ENCODE measurements around the gene FAM43A.
A peak's percentile ranks its signal among the peaks of the same experiment; 100 is the strongest.

FAM43A gene, protein sequence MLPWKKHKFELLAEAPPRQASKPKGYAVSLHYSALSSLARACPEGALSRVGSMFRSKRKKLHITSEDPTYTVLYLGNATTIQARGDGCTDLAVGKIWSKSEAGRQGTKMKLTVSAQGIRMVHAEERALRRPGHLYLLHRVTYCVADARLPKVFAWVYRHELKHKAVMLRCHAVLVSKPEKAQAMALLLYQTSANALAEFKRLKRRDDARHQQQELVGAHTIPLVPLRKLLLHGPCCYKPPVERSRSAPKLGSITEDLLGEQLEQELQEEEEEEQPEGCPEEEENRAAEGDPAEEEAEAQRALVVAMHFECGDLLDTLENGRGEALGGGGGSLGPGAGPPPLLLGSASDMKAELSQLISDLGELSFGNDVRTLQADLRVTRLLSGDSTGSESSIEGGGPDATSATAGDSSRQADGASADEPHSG

DNA sequence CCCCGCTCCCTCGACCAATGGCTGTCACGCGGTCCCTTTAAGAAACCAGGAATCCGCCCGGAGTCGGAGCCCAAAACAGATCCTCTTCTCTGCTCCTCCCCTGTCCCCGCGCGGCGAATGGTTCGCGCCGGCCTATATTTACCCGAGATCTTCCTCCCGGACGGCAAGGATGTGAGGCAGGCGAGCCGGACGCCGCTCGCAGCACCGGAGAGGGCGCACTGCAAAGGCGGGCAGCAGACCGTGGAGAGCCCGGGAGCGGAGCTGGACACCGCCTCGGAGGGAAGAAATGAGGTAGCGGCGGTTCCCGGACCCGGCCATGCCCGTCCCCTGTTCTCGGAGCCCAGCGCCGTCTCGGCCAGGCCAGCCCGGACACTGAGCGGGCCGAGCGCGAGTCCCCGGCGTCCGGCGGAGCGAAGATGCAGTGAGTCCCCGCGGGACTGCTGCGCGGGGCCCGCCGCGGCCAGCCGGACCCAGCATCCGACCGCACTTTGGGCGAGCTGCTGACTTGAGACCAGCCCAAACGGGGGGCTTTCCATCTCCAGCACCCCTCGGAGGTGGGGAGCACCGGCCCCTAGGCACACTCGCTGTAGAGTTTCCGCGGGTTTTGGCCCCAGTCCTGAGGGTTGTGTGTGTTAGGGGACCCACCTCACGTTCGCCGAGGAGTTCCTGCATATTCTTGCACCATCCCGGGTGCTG is at the start of gene FAM43A:
Gene FAM43A, plus strand, starts transcription at position 166 of the 696 bp plus-strand sequence. CDS start 944 bp downstream, outside the sequence.
- peak; percentile 48 to 57 for DNase-seq (ENCODE audit: low read depth in 1 of 2, low spot score in 1 of 2)

- DNase-seq (ENCODE audit: low read depth in 1 of 2, low spot score in 1 of 2): no peak
These were observed 48.6 kb upstream of the FAM43A start for GRCh38 chr3:194637066-194637465.

GRCh38 chr3:194637541-194638400 is 47.9 kb upstream of the FAM43A start:
- no peak for DNase-seq (ENCODE audit: low read depth in 1 of 2, low spot score in 1 of 2)

DNA sequence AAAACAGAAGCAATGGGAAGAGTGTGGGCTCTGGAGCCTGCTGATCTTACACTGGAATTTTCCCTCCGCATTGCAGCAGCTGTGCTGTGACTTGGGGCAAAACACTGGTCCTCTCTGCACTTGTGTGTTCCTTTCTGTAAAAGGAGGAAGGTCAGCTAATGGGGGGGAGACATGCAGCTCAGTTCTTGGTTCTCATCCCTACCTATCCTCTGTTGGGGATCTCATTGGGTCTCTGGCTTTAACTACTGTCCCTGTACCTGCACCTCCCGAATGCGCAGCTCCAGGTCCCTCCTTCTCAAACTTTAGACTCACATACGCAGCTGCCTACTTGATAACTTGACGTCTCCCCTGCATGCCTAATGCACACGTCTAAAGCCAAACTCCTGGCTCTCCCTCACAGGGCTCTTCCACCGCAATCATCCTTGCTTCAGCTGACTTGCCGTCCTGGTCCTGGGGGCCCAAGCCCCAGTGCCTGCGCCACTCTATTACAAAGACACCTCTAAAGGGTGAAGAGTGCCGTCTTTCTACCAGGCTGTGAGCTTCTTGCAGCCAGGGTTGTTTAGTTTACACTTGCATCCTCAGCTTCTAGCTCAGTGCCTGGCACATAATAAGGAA is 46.6 kb upstream of the FAM43A start:
- DNase-seq (ENCODE audit: low read depth in 1 of 2, low spot score in 1 of 2): no peak

DNA sequence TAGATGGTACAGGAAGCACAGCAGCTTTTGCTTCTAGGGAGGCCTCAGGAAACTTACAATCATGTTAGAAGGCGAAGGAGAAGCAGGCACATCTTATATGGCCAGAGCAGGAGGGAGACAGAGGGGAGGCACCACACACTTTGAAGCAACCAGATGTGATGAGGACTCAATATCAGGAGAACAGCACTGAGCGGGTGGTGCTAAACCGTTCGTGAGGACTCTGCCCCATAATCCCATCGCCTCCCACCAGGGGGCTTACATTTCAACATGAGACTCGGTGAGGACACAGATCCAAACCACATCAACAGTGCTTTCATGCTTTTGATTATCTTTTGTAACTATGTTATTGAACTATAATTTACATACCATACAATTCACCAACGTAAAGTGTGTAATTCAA is 44.9 kb upstream of the FAM43A start:
- no peak for DNase-seq (ENCODE audit: low read depth in 1 of 2, low spot score in 1 of 2)

DNA sequence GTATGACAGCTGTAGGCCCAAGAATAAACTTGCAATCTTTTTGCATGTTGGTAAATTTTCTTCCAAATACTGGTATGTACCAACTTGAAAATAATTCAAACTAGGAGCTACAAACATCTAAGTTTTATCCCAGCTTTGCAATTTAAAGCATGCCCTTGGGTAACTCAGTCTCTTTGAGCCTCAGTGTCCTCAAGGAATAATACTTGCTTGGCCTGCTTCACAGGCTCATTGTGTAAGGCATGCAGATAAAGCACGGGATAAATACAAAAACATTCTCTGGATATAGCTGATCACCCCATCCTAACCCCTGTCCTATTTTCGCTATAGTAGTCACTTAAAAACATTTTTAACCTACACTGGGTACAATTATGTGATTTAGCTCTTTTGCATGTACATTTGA is 42.9 kb upstream of the FAM43A start:
- DNase-seq (ENCODE audit: low read depth in 1 of 2, low spot score in 1 of 2): no peak

DNA sequence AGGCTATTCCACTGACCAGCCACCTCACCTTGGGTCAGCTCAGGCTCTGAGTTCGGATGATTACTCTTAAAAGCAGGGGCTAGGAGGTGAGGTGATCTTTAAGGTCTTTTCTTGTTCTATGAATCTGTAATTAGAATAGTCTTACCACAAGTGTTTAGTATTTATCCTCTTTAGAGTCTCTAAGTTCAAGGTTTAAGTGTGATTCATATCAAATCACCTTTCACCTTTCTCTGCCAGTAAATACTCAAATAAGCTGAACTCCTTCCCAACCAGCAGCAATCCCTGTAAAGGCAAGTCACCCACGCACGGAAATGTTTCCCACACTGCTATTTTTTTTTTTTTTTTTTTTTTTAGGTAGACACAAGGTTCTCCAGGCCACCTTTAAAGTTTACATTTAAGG is 37.9 kb upstream of the FAM43A start:
- DNase-seq (ENCODE audit: low read depth in 1 of 2, low spot score in 1 of 2): no peak

GRCh38 chr3:194654443-194654842 is 31.2 kb upstream of the FAM43A start:
- DNase-seq (ENCODE audit: low read depth in 1 of 2, low spot score in 1 of 2): no peak

- DNase-seq (ENCODE audit: low read depth in 1 of 2, low spot score in 1 of 2): no peak
These were observed 28.2 kb upstream of the FAM43A start for GRCh38 chr3:194657439-194657838.

DNA sequence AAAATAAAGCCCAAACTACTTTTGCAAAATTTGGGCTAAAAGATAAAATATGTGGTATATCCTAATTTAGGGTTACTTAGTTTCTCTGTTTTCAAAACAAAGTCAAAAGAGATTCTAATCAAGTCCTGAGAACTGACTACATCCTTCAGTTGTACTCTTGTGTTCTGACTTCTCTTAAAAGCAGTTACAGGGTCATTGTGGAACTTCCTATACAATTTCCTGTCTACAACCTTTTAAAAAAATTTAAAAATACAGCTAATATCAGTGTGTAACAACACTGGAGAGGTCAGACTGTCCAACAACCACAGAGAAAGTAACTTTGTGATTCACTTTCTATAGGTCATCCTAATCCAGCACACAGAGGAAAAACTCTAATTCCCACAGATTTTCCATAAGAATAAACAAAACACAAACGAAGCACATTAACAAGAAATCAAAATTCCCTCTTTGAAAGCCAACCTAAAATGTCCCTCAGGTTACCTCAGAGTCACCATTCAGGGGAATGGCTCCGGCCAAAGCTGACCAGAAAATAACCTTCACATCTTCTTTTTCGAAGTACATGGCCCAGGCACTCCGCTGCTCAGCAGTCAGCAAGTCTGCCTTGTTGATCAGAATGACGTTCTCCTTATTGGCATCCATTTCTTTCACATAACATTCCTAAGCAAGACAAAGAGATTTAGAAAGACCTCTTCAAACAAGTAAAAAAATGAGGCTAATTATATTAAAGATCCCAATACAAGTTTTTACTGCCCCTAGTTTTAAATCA is 27.0 kb upstream of the FAM43A start:
- DNase-seq (ENCODE audit: low read depth in 1 of 2, low spot score in 1 of 2): no peak

GRCh38 chr3:194659778-194660177 is 25.9 kb upstream of the FAM43A start:
- no peak for DNase-seq (ENCODE audit: low read depth in 1 of 2, low spot score in 1 of 2)

DNA sequence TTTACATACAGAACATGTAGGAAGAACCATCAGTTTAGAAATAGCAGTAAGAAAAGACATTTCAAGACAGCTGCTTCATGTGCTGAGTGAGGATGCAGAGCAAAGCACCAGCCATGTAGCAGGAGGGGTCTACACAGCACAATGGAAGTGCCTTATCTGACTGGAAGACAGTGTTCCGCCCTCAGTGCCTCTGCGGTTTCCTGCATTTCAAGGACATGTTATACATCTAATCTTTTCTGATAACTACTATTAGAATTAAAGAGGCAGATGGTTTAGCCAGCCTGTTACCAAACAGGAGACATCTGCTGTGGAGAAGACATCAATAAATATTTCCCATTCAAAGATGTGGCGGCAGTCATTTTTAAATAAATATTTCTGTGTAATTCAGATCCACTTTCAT is 24.3 kb upstream of the FAM43A start:
- no peak for DNase-seq (ENCODE audit: low read depth in 1 of 2, low spot score in 1 of 2)

GRCh38 chr3:194661946-194662345 is 23.7 kb upstream of the FAM43A start:
- DNase-seq (ENCODE audit: low read depth in 1 of 2, low spot score in 1 of 2): no peak

DNA sequence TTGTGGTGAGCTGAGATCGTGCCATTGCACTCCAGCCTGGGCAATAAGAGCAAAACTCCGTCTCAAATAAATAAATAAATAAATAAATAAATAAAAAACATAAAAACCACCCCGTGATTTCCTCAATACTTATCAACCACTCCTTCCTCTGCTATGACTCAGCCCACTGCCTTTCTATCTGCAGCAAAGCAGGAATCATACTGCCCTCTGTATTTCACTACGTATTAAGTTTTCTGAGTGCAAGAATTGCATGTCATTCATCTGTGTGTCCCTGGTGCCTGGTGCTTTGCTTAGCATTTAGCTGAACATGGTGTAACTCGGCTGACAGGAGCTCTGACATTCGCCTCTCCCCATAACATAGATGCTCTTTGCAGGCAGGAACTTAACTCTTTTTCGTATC is 20.8 kb upstream of the FAM43A start:
- no peak for DNase-seq (ENCODE audit: low read depth in 1 of 2, low spot score in 1 of 2)

GRCh38 chr3:194667363-194667762 is 18.3 kb upstream of the FAM43A start:
- DNase-seq (ENCODE audit: low read depth in 1 of 2, low spot score in 1 of 2): no peak

DNA sequence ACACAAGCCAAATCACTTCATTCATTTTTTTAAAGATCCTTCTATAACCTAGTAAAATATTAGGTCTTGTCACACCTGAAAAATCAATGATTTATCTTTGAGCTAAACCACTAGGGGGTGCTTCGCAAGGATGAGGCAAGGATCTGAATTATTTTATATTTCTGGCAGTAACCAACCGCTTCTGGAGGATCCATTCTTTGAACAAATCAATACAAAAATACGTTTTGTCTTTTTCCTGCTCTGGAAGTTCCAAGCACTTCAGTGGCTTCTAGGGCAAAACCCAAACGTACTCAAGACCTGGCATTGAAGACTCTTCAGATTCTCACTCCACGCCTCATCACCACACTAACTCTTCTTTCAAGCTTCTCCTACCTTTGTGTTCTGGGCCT is 14.2 kb upstream of the FAM43A start:
- DNase-seq (ENCODE audit: low read depth in 1 of 2, low spot score in 1 of 2): no peak

- DNase-seq (ENCODE audit: low read depth in 1 of 2, low spot score in 1 of 2): peak; percentile 75 to 82
These were observed 13.5 kb upstream of the FAM43A start, which contains the start of gene LSG1 for GRCh38 chr3:194671900-194672808. Gene LSG1 (minus strand): TSS chr3:194672191. CDS start chr3:194672162, 29 bp downstream.

DNA sequence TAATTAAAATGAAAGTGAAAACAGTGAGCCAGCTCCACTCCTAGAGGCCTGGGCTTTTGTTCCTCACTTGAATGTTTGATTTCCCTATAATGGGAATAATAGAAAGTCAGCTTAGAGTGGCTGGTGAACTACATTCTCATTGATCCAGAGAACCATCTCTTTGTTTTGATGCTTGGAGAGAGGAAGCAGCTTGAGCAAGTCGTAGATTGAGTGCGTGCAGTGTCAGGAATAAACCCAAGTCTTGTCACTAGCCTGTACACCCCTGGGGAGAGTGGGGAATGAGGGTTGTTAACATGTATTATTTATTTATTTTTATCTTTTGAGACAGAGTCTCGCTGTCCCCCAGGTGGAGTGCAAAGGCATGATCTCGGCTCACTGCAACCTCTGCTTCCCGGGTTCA is 12.8 kb upstream of the FAM43A start:
- DNase-seq (ENCODE audit: low read depth in 1 of 2, low spot score in 1 of 2): no peak

- DNase-seq (ENCODE audit: low read depth in 1 of 2, low spot score in 1 of 2): no peak
These were observed 11.9 kb upstream of the FAM43A start for GRCh38 chr3:194673761-194674160.
